GM12873 (cell line): ENCODE measurements around the gene INCENP.

ENCODE experiments used
- CTCF ChIP-seq: IDR thresholded peaks from 2 replicates; pipeline ENCODE4 v1.5.1; 2012; ENCODE audit warnings: low read depth, mild to moderate bottlenecking, moderate library complexity, low read length, control low read depth; ENCODE audit not compliant: insufficient read depth; ENCODE audit errors: missing control alignments

The INCENP gene

GRCh38 chr11:62186195-62186594, 62.4 kb downstream of the INCENP start:
- no peak for TF ChIP-seq CTCF

- no peak for TF ChIP-seq CTCF
Observed at GRCh38 chr11:62190011-62190410, 66.2 kb downstream of the INCENP start, which contains the start of gene SCGB1D1. Gene SCGB1D1, plus strand, starts transcription at chr11:62190216. Its CDS starts 69 bp downstream, at chr11:62190285.

GRCh38 chr11:62193952-62194351, 70.1 kb downstream of the INCENP start:
- TF ChIP-seq CTCF, result no peak

GRCh38 chr11:62195945-62196344, 72.1 kb downstream of the INCENP start:
- TF ChIP-seq CTCF, result peak; percentile 23

GRCh38 chr11:62201376-62201775, 77.6 kb downstream of the INCENP start:
- TF ChIP-seq CTCF, result no peak
